B cell (primary cell): ENCODE results near the gene BZW1.

Source experiments
- EZH2 ChIP-seq: IDR thresholded peaks from 2 replicates; pipeline ENCODE4 v1.6.1; 2012; ENCODE audit warnings: borderline replicate concordance, low read depth, mild to moderate bottlenecking, moderate library complexity, low read length; ENCODE audit not compliant: insufficient read depth, poor library complexity, severe bottlenecking
- TF ChIP-seq, protein P1 (sequence below): fragments of 200-600 bp; IDR thresholded peaks from one replicate; pipeline ENCODE4 v1.8.0; 2022; ENCODE audit warnings: antibody characterized with exemption, mild to moderate bottlenecking

DNA sequence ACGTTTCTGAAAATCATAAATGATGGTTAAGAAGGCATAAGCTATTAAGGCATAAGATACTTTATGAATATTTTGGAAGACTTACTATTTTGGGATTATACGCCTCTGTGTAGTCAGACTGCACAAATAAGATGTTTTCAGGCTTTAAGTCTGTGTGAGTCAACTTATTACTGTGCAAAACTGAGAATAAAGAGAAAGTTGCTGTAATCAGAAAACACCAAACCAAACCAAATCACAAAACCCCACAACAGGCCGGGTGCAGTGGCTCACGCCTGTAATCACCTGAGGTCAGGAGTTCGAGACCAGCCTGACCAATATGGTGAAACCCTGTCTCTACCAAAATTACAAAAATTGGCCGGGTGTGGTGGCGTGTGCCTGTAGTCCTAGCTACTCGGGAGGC lies 45.1 kb downstream of the BZW1 start:
- TF ChIP-seq, protein P1, sequence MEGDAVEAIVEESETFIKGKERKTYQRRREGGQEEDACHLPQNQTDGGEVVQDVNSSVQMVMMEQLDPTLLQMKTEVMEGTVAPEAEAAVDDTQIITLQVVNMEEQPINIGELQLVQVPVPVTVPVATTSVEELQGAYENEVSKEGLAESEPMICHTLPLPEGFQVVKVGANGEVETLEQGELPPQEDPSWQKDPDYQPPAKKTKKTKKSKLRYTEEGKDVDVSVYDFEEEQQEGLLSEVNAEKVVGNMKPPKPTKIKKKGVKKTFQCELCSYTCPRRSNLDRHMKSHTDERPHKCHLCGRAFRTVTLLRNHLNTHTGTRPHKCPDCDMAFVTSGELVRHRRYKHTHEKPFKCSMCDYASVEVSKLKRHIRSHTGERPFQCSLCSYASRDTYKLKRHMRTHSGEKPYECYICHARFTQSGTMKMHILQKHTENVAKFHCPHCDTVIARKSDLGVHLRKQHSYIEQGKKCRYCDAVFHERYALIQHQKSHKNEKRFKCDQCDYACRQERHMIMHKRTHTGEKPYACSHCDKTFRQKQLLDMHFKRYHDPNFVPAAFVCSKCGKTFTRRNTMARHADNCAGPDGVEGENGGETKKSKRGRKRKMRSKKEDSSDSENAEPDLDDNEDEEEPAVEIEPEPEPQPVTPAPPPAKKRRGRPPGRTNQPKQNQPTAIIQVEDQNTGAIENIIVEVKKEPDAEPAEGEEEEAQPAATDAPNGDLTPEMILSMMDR: no peak
- no peak for TF ChIP-seq EZH2
